GM18873 (cell line): ENCODE measurements around the gene MEPE.

Experiments
- ATAC-seq: cut with Tn5 transposase; IDR thresholded peaks from one replicate; pipeline ENCODE4 v1.9.1; 2021; ENCODE audit warnings: mild to moderate bottlenecking, moderate library complexity, moderate number of reproducible peaks; ENCODE audit not compliant: unreplicated experiment, low FRiP score

Gene MEPE

GRCh38 chr4:87839592-87839946 is 6.8 kb downstream of the MEPE start:
- ATAC-seq, result no peak

GRCh38 chr4:87840149-87840548 is 7.4 kb downstream of the MEPE start:
- ATAC-seq, result no peak

DNA sequence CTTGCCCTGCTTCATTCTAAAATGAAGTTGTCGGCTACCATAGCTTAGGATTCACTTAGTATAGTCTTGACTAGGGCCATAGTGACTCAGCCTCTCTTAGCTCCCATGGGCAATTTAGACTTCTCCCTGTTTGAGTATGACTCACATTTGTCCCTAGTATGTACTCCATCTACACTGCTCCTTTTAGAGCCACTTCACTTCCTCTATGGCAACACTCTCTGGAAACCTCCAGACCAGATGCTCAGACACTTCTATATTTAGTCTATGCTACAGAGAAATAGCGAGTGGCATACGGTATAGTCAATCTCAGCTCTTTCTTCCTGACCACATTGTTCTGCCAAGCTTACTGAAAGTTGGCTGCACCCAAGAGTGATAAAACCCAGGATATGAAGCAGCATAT is 11.2 kb downstream of the MEPE start:
- no peak for ATAC-seq

- no peak for ATAC-seq
Measured at GRCh38 chr4:87844452-87844851, 11.7 kb downstream of the MEPE start.

- no peak for ATAC-seq
Measured at GRCh38 chr4:87846226-87846625, 13.5 kb downstream of the MEPE start.

- peak; percentile 86 for ATAC-seq
Measured at GRCh38 chr4:87848622-87849351, 16.0 kb downstream of the MEPE start.

- no peak for ATAC-seq
Measured at GRCh38 chr4:87849612-87850011, 16.8 kb downstream of the MEPE start.

DNA sequence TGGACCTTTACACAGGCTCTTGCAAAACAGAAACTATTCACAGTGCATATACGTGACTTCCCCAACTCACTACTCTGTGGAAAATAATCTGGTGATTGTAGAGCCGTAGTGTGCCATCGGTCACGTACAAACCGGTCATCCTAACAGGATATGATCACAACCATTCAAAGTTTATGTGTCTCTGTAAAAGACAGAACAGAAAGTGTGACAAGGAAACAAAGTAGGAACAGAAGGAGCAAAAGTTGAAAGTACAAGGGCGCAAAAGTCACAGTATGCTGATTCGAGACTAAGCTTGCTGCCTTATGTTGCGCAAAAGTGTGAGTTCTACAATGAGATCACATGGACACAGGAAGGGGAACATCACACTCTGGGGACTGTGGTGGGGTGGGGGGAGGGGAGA is 18.6 kb downstream of the MEPE start:
- ATAC-seq, result no peak

DNA sequence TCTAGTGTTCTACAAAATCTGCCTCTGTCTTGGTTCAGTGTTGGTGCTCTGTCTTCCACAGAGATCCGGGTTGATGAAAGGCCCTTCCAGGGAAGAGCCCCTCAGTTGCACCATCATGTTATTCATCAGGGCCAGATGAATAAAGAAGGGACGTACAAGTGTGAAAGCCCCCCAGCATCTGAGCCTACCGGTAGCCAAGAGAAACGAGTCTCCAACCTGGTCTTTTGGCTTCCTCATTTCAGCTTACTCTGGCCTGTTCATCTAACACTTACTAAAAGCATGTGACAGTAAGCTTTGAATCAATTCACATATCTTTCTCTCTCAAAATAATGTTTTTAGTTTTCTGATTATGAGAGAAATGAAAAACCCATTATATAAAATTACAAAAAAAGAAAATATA is 19.2 kb downstream of the MEPE start:
- no peak for ATAC-seq

- ATAC-seq, result no peak
Measured at GRCh38 chr4:87853108-87853507, 20.3 kb downstream of the MEPE start.

GRCh38 chr4:87853891-87854290 is 21.1 kb downstream of the MEPE start:
- ATAC-seq, result no peak

GRCh38 chr4:87855559-87855958 is 22.8 kb downstream of the MEPE start:
- no peak for ATAC-seq

GRCh38 chr4:87856816-87857215 is 24.0 kb downstream of the MEPE start:
- ATAC-seq, result no peak

DNA sequence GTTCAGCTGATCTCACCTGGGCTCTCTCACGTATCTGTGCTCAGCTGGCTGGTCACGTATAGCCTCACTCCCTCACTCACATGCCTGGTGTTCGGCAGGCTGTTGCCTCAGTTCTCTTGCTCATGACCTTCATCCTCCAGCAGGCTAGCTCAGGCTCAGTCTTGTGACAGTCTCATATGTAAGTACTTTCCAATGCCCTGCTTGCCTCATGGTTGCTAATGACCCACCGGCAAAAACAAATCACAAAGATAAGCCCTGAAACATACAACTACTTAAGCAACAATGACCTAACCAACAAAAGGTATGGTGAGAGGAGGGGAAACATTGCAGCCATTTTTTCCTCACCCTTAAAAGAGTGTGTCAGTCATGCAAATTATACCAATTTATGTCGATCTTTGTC is 25.0 kb downstream of the MEPE start:
- no peak for ATAC-seq

- ATAC-seq, result no peak
Measured at GRCh38 chr4:87862236-87862635, 29.5 kb downstream of the MEPE start.

GRCh38 chr4:87863486-87863885 is 30.7 kb downstream of the MEPE start:
- no peak for ATAC-seq

DNA sequence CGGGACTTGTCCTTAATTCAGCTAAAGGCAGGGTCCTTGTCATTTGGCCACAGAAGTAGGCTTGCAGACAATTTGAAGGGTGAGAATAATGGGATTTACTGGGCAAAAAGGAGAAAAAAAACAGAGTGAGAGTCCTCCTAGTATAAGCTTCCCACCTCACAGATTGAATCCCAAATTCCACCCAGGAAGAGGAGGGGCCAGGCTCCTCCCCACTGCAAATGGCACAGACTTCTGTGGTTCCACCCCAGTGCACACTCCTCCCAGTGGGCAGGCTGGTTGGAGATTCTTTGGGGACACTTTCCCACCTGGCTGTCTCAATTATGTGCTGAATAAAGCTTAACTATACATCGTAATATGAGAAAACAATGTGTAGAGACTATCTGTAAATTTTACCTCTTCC is 31.6 kb downstream of the MEPE start:
- ATAC-seq, result no peak

DNA sequence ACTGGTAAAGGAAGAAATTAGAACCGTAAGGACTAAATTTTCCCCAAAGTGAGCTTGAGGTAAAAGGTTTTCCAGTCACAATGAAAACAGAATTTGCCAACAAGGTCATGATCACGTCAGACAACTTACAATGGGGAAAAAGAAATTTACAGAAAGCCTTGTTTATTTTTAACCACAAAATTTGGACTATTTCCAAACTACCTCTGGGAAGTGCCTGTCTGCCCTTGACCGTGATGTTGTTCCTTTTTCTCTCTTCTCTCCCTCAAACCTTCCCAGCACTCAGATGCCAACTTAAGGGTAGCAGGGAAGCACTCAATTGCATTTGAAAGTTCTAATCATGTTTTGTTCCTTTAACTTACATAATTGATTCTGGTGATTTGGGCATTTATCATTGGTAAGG is 32.5 kb downstream of the MEPE start:
- ATAC-seq, result no peak

GRCh38 chr4:87865960-87866598 is 33.3 kb downstream of the MEPE start:
- no peak for ATAC-seq

- no peak for ATAC-seq
Measured at GRCh38 chr4:87868522-87868921, 35.8 kb downstream of the MEPE start.

DNA sequence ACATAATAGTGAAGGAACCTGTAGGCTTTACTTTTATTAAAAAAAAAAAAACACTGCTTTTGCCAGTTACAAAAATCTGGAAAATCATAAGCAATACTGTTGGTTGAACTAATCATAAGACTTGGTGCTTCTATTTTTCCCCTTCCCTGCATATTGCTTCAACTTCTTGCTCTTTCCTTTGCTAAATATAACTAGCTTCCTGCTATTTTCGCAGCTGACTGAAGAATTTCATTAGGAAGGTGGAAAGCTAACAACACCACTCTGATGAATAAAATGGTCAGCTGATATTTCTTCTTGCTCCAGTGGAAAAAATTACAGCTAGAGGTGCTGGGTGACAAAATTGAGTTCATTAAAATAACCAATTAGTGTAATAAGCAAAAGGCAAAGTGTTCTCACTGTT is 39.3 kb downstream of the MEPE start:
- ATAC-seq, result no peak

- no peak for ATAC-seq
Measured at GRCh38 chr4:87875191-87875590, 42.4 kb downstream of the MEPE start.
